LNCaP clone FGC (cell line): ENCODE data around the gene PRKN.

Experiments
- DNase-seq: peaks from one replicate; pipeline ENCODE4 v3.0.0-alpha.2; 2011; ENCODE audit warnings: low read depth
- H3K4me3 ChIP-seq: 2 replicates; pipeline ENCODE4 v1.5.1; 2011; ENCODE audit warnings: mild to moderate bottlenecking, low read depth, low read length, control low read depth
- TF ChIP-seq, protein P1 (sequence below): IDR thresholded peaks from 2 replicates; pipeline ENCODE4 v1.5.1; 2012; ENCODE audit warnings: mild to moderate bottlenecking; ENCODE audit not compliant: control insufficient read depth, insufficient read depth; ENCODE audit errors: extremely low read depth

Gene PRKN

DNA sequence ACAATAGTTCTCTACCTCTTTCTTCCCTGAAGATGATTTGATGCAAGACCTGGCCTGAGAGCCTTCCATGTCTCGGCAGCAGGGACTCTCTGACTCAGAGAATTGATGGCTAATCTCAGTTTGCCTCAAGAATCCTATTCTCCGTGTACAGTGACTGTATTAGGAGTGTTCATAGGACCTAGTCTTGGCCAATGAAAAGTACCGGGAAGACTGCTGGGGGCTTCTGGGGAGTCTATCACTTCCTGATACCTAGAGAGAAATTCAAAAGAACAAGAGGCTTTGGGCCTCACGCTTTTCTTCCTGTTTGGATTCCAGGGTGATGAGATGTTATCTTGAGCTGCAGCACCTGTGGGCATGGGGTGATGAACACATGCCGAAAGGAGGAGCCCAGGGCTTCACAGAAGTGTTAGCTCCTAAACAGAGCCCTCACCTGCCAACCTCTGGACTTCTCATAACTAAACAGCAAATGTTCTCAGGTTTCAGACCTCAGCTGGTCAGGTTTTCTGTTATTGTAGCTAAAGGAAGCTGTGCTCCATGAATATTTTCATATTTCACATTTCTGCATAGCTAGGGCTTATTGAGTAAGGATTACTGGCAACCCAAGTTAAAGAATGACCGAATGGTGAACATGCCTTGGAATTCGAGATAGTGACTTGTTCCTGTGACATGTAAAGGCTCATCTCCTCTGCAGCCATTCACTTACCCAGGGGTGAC lies 1130.6 kb downstream of the PRKN start:
- TF ChIP-seq, protein P1, sequence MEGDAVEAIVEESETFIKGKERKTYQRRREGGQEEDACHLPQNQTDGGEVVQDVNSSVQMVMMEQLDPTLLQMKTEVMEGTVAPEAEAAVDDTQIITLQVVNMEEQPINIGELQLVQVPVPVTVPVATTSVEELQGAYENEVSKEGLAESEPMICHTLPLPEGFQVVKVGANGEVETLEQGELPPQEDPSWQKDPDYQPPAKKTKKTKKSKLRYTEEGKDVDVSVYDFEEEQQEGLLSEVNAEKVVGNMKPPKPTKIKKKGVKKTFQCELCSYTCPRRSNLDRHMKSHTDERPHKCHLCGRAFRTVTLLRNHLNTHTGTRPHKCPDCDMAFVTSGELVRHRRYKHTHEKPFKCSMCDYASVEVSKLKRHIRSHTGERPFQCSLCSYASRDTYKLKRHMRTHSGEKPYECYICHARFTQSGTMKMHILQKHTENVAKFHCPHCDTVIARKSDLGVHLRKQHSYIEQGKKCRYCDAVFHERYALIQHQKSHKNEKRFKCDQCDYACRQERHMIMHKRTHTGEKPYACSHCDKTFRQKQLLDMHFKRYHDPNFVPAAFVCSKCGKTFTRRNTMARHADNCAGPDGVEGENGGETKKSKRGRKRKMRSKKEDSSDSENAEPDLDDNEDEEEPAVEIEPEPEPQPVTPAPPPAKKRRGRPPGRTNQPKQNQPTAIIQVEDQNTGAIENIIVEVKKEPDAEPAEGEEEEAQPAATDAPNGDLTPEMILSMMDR: no peak

DNA sequence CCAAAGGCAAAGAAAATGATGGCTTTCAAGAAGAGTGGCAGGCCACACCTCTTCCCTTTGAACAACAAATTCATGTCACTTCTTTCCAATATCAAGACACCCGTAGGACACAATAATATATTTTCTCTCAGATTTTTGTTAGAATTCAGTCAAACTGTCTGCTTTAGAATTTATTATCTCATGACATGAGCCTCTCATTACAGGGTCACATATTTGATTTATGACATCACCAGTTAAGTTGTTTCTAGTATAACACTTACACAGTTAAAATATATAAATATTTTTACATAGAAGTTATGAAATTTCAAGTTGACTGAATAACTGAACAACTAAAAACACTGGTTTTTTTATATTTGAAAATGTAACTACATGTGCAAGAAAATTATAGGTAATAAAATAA lies 1133.2 kb downstream of the PRKN start:
- TF ChIP-seq, protein P1: no peak
- no peak for DNase-seq

More for the DNA sequence above, 1130.6 kb downstream of the PRKN start:
- DNase-seq: no peak
- no peak overlapping the region for H3K4me3 ChIP-seq

DNA sequence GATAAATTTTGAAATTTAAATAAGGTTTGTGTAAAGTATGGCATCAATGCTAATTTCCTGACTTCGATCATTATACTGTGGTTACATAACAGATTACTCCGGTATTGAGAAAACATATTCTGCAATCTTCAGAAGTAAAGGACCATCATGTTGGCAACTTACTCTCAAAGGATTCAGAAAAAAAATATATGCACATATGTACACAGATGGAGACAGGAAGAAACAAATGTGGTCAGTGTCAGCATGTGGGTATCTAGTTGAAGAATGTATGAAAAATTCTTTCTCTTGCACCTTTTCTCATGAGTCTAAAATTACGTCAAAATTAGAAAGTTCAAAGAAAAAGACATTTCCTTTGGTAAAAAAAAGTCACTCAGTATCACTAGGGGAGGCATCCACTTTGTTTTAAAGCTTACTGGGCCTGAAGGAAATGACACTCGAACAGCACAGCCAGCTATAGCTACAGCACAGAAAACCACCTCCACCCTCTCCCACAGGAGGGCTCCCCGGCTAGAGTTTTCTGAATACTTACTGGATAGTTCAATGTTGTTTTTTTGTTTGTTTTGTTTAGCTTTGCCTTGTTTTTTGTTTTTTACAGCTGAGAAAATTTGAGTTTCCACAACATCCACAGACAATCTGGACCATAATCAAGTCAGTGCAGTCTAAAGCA lies 1136.5 kb downstream of the PRKN start:
- TF ChIP-seq, protein P1: no peak
- H3K4me3 ChIP-seq: no peak overlapping the region
- no peak for DNase-seq

More for the DNA sequence above, 1133.2 kb downstream of the PRKN start:
- no peak overlapping the region for H3K4me3 ChIP-seq

DNA sequence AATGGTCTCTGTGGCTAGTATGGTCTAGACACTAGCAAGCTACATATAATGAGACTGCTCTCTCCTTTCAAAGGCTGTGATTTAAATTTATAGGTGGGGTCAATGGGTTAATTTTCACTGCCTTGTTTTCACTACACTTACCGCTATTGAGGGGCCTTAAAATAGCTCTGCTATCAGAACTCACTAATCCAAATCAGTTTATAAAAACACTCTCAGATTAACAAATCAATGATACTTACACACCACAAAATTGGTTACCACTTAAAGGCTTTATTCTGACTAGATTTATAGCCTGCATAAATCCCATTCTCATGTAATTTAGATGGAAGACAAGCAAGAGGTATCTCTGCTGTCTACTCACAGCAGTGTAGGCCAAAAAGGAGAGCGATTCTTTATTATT lies 1140.7 kb downstream of the PRKN start:
- TF ChIP-seq, protein P1: no peak
- H3K4me3 ChIP-seq: no peak overlapping the region
- DNase-seq: no peak

DNA sequence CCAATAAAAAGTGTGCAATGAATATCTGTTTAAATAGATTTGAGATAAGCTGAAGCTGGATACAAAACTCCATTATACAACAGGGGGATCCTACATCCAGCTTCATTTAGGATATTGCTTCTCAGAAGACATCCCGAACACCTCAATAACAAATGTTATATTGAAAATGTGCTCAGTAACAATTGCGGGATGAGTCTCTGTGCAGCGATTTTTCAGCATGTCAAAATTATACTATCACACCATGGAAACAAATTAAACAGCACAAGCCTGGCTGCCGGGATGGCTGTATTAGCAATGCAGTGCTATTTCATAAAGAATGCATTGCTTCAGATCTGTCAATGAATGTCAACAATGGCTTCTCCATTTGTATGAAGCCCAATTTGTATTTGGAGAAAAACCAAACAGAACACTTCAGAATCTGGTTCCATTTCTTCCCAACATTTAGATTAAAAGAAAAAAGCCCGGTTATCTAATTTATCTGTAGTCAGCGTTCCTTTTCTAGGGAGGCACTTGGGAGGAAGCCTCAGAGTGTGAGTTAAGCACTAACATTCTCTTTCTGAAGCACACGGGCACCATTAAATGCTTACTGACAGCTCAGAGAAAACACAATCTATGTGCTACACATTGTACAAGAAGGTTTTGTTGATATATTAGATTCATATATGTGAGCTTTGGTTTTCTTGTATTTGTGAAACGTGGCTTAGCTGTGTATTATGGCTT lies 1142.8 kb downstream of the PRKN start:
- no peak for DNase-seq
- TF ChIP-seq, protein P1: no peak
- H3K4me3 ChIP-seq: no peak overlapping the region

DNA sequence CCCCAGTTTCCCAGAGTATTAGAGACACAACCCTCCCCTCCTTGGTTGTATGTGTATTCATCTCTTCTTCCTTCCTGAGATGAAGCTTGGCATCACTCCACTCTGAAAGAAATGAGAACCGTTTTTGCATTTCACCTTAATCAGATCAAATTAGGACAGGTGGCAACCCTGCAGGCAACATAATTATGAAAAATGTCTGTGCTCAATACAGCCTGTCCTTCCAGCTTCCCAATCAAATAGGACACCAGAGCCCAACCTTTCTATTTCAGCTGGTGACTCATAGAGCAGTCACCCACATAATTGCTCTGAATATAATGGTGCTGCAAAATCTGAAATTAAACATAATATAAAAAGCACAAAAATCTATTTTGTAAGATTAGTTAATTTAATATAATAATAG lies 1143.5 kb downstream of the PRKN start:
- TF ChIP-seq, protein P1: no peak
- H3K4me3 ChIP-seq: no peak overlapping the region
- DNase-seq: no peak
